NCI-H748 treated with DMSO at 0.1 percent for 48 hours (cell line): ENCODE measurements around the gene EIF2AK3.
"Not testable (repeated sequence)": the region's sequence is repeated elsewhere in the genome, so short reads cannot be mapped to it uniquely, and the experiment has no call there.

Experiments
- DNase-seq: peaks from one replicate; lab custom pipeline; 2025; lab: John Stamatoyannopoulos, UW

EIF2AK3 gene

GRCh38 chr2:88627055-88627855 is at the start of gene EIF2AK3:
Gene EIF2AK3, minus strand, starts transcription at chr2:88627464. Its CDS starts 190 bp downstream, at chr2:88627274.
- DNase-seq: peak; percentile 98

GRCh38 chr2:88673363-88673762 is 46.1 kb upstream of the EIF2AK3 start:
- DNase-seq: no peak

- DNase-seq: peak; percentile 20
These were observed 44.6 kb upstream of the EIF2AK3 start for GRCh38 chr2:88671786-88672427.

GRCh38 chr2:88669482-88670214 is 42.4 kb upstream of the EIF2AK3 start:
- peak; percentile 16 for DNase-seq

GRCh38 chr2:88668862-88669261 is 41.6 kb upstream of the EIF2AK3 start:
- no peak for DNase-seq

- no peak for DNase-seq
These were observed 40.0 kb upstream of the EIF2AK3 start for GRCh38 chr2:88667219-88667618.

- DNase-seq: no peak
These were observed 39.3 kb upstream of the EIF2AK3 start for GRCh38 chr2:88666576-88666975.

GRCh38 chr2:88660622-88661021 is 33.4 kb upstream of the EIF2AK3 start:
- DNase-seq: no peak

- peak; percentile 82 for DNase-seq
These were observed 32.3 kb upstream of the EIF2AK3 start for GRCh38 chr2:88659538-88659915.

GRCh38 chr2:88658881-88659537 is 31.7 kb upstream of the EIF2AK3 start:
- DNase-seq: no peak

- no peak for DNase-seq
These were observed 31.1 kb upstream of the EIF2AK3 start for GRCh38 chr2:88658326-88658725.

- no peak for DNase-seq
These were observed 29.9 kb upstream of the EIF2AK3 start for GRCh38 chr2:88657131-88657530.

- no peak for DNase-seq
These were observed 29.4 kb upstream of the EIF2AK3 start for GRCh38 chr2:88656690-88657089.

GRCh38 chr2:88654714-88655113 is 27.4 kb upstream of the EIF2AK3 start:
- no peak for DNase-seq

GRCh38 chr2:88651646-88652045 is 24.4 kb upstream of the EIF2AK3 start:
- no peak for DNase-seq

GRCh38 chr2:88645291-88645882 is 18.1 kb upstream of the EIF2AK3 start:
- DNase-seq: not testable (repeated sequence)

- DNase-seq: no peak
These were observed 15.0 kb upstream of the EIF2AK3 start for GRCh38 chr2:88642278-88642677.

- no peak for DNase-seq
These were observed 14.1 kb upstream of the EIF2AK3 start for GRCh38 chr2:88641330-88641729.

- no peak for DNase-seq
These were observed 12.6 kb upstream of the EIF2AK3 start for GRCh38 chr2:88639865-88640264.

GRCh38 chr2:88638743-88639142 is 11.5 kb upstream of the EIF2AK3 start:
- no peak for DNase-seq

- no peak for DNase-seq
These were observed 10.9 kb upstream of the EIF2AK3 start for GRCh38 chr2:88638123-88638650.

- no peak for DNase-seq
These were observed 10.2 kb upstream of the EIF2AK3 start for GRCh38 chr2:88637464-88637863.
